GM12878 (cell line): ENCODE measurements around the gene NRG3. TPM values are rescaled to one million over a fixed set of nuclear protein-coding genes. Genes with fewer than 3 reads are reported as not detected.

Source experiments
- ATAC-seq: fragments of 200-7000 bp; cut with Tn5 transposase; 3 replicates; pipeline ENCODE4 v1.9.1; 2020; ENCODE audit warnings: mild to moderate bottlenecking, moderate library complexity
- BruUV-seq: library from RNA; stranded (reverse); fragments of 400-500 nt; replicated peaks from 2 replicates; lab custom pipeline; 2021; lab: Mats Ljungman, UMichigan
- CTCF ChIA-PET: fragments of 300-600 bp; sonication (Branson Sonifier 250); formaldehyde crosslinking; extraction: SDS; loops from one replicate; lab custom pipeline; 2021; ENCODE audit warnings: inconsistent platforms; lab: Yijun Ruan, JAX
- POLR2A ChIA-PET: fragments of 350-600 bp; formaldehyde crosslinking; extraction: SDS; loops from one replicate; lab custom pipeline; 2021; ENCODE audit warnings: inconsistent platforms; lab: Charles Lee
- RAD21 ChIA-PET: fragments of 300-600 bp; sonication (Branson Sonifier 250); formaldehyde crosslinking; loops from one replicate; lab custom pipeline; 2023; ENCODE audit warnings: antibody characterized with exemption; ENCODE audit not compliant: unreplicated experiment; lab: Charles Lee
- SMC1A ChIA-PET: fragments of 300-600 bp; sonication (Branson Sonifier 250); formaldehyde crosslinking; loops from one replicate; lab custom pipeline; 2023; ENCODE audit not compliant: unreplicated experiment, uncharacterized antibody; lab: Charles Lee
- DNase-seq: peaks from one replicate; pipeline ENCODE4 v3.0.0-alpha.2; 2011; ENCODE audit warnings: low read depth, low spot score
- FAIRE-seq: peaks from 3 replicates; lab custom pipeline; 2011; peaks lifted over from hg19 to GRCh38; lab: Jason Lieb, UNC
- H2AFZ ChIP-seq: 2 replicates; pipeline ENCODE4 v1.6.0; 2011; ENCODE audit warnings: low read depth, low read length, control low read depth; ENCODE audit not compliant: control insufficient read depth
- H3K27ac ChIP-seq: 2 replicates; pipeline ENCODE4 v1.5.1; 2011; ENCODE audit warnings: control low read depth; ENCODE audit not compliant: control insufficient read depth, insufficient read depth
- H3K27me3 ChIP-seq, 2 experiments: replicated peaks in 1 of 2; 2 replicates each; pipeline versions ENCODE4 v1.6.0 to v1.6.1; 2011; ENCODE audit warnings: low read length in 1 of 2; ENCODE audit not compliant: control insufficient read depth in 2 of 2, insufficient read depth in 2 of 2
- H3K36me3 ChIP-seq, 2 experiments: 2 replicates each; pipeline ENCODE4 v1.5.1; 2011; ENCODE audit warnings: low read length in 1 of 2; ENCODE audit not compliant: control insufficient read depth in 2 of 2, insufficient read depth in 2 of 2
- H3K4me1 ChIP-seq: 2 replicates; pipeline ENCODE4 v1.6.1; 2011; ENCODE audit warnings: mild to moderate bottlenecking, low read length, moderate library complexity, mixed read lengths; ENCODE audit not compliant: control insufficient read depth, insufficient read depth
- H3K4me2 ChIP-seq: 2 replicates; pipeline ENCODE4 v1.6.0; 2011; ENCODE audit warnings: control low read depth; ENCODE audit not compliant: control insufficient read depth, insufficient read depth
- H3K4me3 ChIP-seq: fragments of 200-600 bp; sonication (generic); 2 replicates; pipeline ENCODE4 v1.5.1; 2016
- H3K79me2 ChIP-seq: 2 replicates; pipeline ENCODE4 v1.6.0; 2011; ENCODE audit warnings: low read length; ENCODE audit not compliant: control insufficient read depth, insufficient read depth
- H3K9ac ChIP-seq: 2 replicates; pipeline ENCODE4 v1.8.0; 2011; ENCODE audit warnings: low read length, control low read depth, mixed read lengths; ENCODE audit not compliant: control insufficient read depth, insufficient read depth
- H3K9me3 ChIP-seq: replicated peaks from 3 replicates; pipeline ENCODE4 v1.5.1; 2011; ENCODE audit warnings: mild to moderate bottlenecking, low read length; ENCODE audit not compliant: control insufficient read depth, insufficient read depth
- H4K20me1 ChIP-seq: 2 replicates; pipeline ENCODE4 v1.6.0; 2011; ENCODE audit not compliant: control insufficient read depth, insufficient read depth
- CREM ChIP-seq: IDR thresholded peaks from 2 replicates; pipeline ENCODE4 v1.6.1; 2014; ENCODE audit warnings: antibody characterized with exemption, low read depth
- GATAD2B ChIP-seq: fragments of 450-650 bp; conservative IDR thresholded peaks from 2 replicates; pipeline ENCODE4 v1.6.1; 2017; ENCODE audit warnings: low read depth, mild to moderate bottlenecking, moderate library complexity
- HCFC1 ChIP-seq: fragments of 150-350 bp; IDR thresholded peaks from 2 replicates; pipeline ENCODE4 v1.6.1; 2014; ENCODE audit warnings: low read length
- POLR2AphosphoS2 ChIP-seq: IDR thresholded peaks from 2 replicates; pipeline ENCODE4 v1.6.1; 2011; ENCODE audit warnings: low read depth, mild to moderate bottlenecking, low read length, improper control_type of control experiment, moderate library complexity
- RELB ChIP-seq: fragments of 450-650 bp; IDR thresholded peaks from 2 replicates; pipeline ENCODE4 v1.6.1; 2017; ENCODE audit warnings: low read depth, mild to moderate bottlenecking, moderate library complexity
- SIN3A ChIP-seq: IDR thresholded peaks from 2 replicates; pipeline ENCODE4 v1.6.1; 2012; ENCODE audit warnings: low read depth, low read length, improper control_type of control experiment
- TBL1XR1 ChIP-seq: IDR thresholded peaks from 2 replicates; pipeline ENCODE4 v1.6.1; 2012; ENCODE audit warnings: low read depth, low read length, improper control_type of control experiment
- TCF3 ChIP-seq: IDR thresholded peaks from 2 replicates; pipeline ENCODE4 v1.6.1; 2012; ENCODE audit warnings: low read depth, mild to moderate bottlenecking, low read length, borderline replicate concordance; ENCODE audit not compliant: insufficient read depth
- ZNF24 ChIP-seq: fragments of 450-650 bp; IDR thresholded peaks from 2 replicates; pipeline ENCODE4 v1.6.1; 2017; ENCODE audit warnings: antibody characterized with exemption, mild to moderate bottlenecking
- ZNF622 ChIP-seq: fragments of 450-650 bp; IDR thresholded peaks from 2 replicates; pipeline ENCODE4 v1.6.1; 2017; ENCODE audit warnings: mild to moderate bottlenecking, inconsistent platforms
- WGBS: methylation state at CpG from one replicate; pipeline ENCODE4 v1.1.6; 2016; ENCODE audit warnings: low lambda C conversion rate; ENCODE audit not compliant: insufficient replicate concordance, insufficient coverage; ENCODE audit errors: missing lambda C conversion rate; 5-methylcytosine and 5-hydroxymethylcytosine counted together
- in situ Hi-C: fragments of 300-500 bp; cut with MboI; formaldehyde crosslinking; loops from 9 replicates; pipeline ENCODE4 v1.14.3; 2018; ENCODE audit warnings: mixed read lengths
- intact Hi-C: fragments of 100-400 bp; cut with micrococcal nuclease; formaldehyde crosslinking; loops from one replicate; pipeline ENCODE4 v1.14.2; 2022; ENCODE audit not compliant: unreplicated experiment
- polyA plus RNA-seq, 11 experiments: library from polyadenylated mRNA; depleted of rRNA in 4 of 11; unstranded in 6 of 11; stranded (reverse) in 5 of 11; fragments of >200 nt; fragmentation: Nextera tagmentation in 4 of 11; fragmentation: Illumina TruSeq in 1 of 11; extraction: Ambion mirVana in 4 of 11; extraction: Trizol in 1 of 11; gene quantifications; 1 replicate in 1 of 11; 2 replicates in 10 of 11; pipeline versions ENCODE4 v1.2.1 to v1.2.3, GENCODE V29; 2011 to 2016; ENCODE audit warnings: inconsistent platforms in 2 of 11, missing spikeins in 2 of 11, low read depth in 1 of 11
- total RNA-seq, 4 experiments: library from RNA; depleted of rRNA in 3 of 4; stranded (reverse); fragments of >200 nt in 3 of 4; fragmentation: Illumina TruSeq in 1 of 4; extraction: Trizol in 1 of 4; gene quantifications; 2 replicates each; pipeline versions ENCODE4 v1.2.1 to v1.2.3, GENCODE V29; 2013 to 2021
- TF ChIP-seq, protein P1 (sequence below): fragments of 450-650 bp; IDR thresholded peaks from 2 replicates; pipeline ENCODE4 v1.6.1; 2017; ENCODE audit warnings: borderline replicate concordance

The NRG3 gene
- total and polyA plus RNA-seq, 10 of the 15 experiments (the other 5 are each of a cell fraction or from before 2014, with no cell fraction given): 0.03 to 0.41 (median 0.17) TPM; not detected in 3

GRCh38 chr10:82254237-82254636 is 379.2 kb downstream of the NRG3 start:
- ChIA-PET RAD21 (no interaction called here), CTCF (no interaction called here), SMC1A (no interaction called here), POLR2A (no interaction called here)
- Histone ChIP-seq H2AFZ (no peak overlapping the region), H3K36me3 (no peaks in the 10 kb centered on the region), H3K27ac (no peak overlapping the region), H3K9me3 (no peaks in the 10 kb centered on the region), H3K79me2 (no peaks in the 10 kb centered on the region), H3K27me3 (no peaks in the 10 kb centered on the region), H4K20me1 (no peaks in the 10 kb centered on the region), H3K4me3 (no peak overlapping the region), H3K4me1 (no peaks in the 10 kb centered on the region), H3K9ac (no peak overlapping the region), H3K4me2 (no peak overlapping the region)
- DNase-seq: no peak
- in situ Hi-C loops: no loop called here
- no peak for FAIRE-seq
- WGBS: 82% methylated on average over 1 of the region's 1 CpG
- BruUV-seq: no TSS peak
- intact Hi-C loops: no loop called here
- TF ChIP-seq TCF3 (no peak), ZNF622 (no peak), SIN3A (no peak), POLR2AphosphoS2 (no peak), TBL1XR1 (no peak), GATAD2B (no peak), ZNF24 (no peak), RELB (no peak), HCFC1 (no peak), CREM (no peak)
- TF ChIP-seq, protein P1, sequence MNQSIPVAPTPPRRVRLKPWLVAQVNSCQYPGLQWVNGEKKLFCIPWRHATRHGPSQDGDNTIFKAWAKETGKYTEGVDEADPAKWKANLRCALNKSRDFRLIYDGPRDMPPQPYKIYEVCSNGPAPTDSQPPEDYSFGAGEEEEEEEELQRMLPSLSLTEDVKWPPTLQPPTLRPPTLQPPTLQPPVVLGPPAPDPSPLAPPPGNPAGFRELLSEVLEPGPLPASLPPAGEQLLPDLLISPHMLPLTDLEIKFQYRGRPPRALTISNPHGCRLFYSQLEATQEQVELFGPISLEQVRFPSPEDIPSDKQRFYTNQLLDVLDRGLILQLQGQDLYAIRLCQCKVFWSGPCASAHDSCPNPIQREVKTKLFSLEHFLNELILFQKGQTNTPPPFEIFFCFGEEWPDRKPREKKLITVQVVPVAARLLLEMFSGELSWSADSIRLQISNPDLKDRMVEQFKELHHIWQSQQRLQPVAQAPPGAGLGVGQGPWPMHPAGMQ: no peak
- no peak for ATAC-seq
